ENCODE measurements around the gene RUFY3. TPM values are rescaled to one million over a fixed set of nuclear protein-coding genes. Genes with fewer than 3 reads are reported as not detected.

Gene RUFY3
- total and polyA plus RNA-seq, 2 experiments from 2014 or later: 18.3 to 29.2 TPM

GRCh38 chr4:70713453-70714078 lies 8.2 kb upstream of the RUFY3 start:
- H3K4me2 ChIP-seq: 0 out of 2 replicates have a peak overlapping the region, but pooled peaks have one; percentile 9
- peaks cover 33% of the 10 kb centered on the region for H3K79me2 ChIP-seq (replicated peaks; ENCODE audit: insufficient read depth)
- H3K27ac ChIP-seq (ENCODE audit: low read depth): no peak overlapping the region

DNA sequence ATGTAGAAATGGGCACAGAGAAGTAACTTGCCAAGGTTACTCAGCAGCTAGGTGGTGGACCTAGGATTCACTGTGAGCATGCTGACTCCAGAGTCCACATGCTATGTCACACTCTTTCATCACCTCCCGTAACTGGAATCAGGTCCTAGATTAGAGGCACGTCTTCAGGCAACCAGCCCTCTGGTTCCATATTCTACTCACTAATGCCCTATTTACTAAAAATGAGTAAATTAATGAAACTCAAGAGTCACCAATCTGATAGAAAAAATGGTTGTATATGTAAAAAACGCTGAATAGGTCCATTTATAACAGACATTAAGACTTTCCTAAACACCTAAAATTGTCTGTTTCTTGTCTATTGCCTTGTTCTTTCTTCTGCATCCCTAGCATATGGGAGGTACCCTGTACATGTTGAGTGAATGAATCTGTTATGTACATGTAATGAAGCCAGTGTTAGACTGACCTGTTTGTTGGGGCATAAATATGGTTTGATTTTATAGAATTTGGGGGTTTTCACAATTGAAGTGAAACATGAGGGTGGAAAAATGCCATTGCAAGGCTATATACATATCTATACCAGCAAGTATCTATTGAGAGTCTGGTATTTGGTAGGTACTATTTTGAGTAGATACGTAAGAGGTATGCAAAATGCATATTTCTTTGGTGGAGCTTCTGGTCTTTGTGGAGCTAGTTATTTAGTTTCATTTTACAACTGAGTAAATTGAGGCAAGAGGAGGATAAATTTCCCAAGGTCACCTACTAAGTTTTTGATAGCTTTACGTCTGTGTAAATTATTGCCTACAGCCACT lies 7.5 kb upstream of the RUFY3 start:
- no peaks in the 10 kb centered on the region for H3K27me3 ChIP-seq (ENCODE audit: insufficient read depth)
- peaks cover 29% of the 10 kb centered on the region for H3K79me2 ChIP-seq (replicated peaks; ENCODE audit: insufficient read depth)
- H3K4me2 ChIP-seq: no peak overlapping the region
- Mint-ChIP-seq H3K4me1 (peaks cover 31% of the 10 kb centered on the region; the same call in 2 of the 3 replicates), H3K36me3 (ENCODE audit: low read depth) (no peaks in the 10 kb centered on the region), H3K9me3 (no peaks in the 10 kb centered on the region; the same call in 2 of the 3 replicates), H3K27me3 (ENCODE audit: insufficient read depth, low read depth, poor library complexity) (peaks cover 3% of the 10 kb centered on the region), H3K4me3 (no peak overlapping the region), H3K27ac (no peak overlapping the region; the same call in none of the 2 replicates)
- H3K9me2 ChIP-seq (ENCODE audit: insufficient read depth): no peaks in the 10 kb centered on the region
- DNase-seq (ENCODE audit: low spot score) (no peak), ATAC-seq (no peak)
- H3F3A ChIP-seq (replicated peaks; ENCODE audit: low read depth): no peaks in the 10 kb centered on the region
- no peak overlapping the region for H3K4me3 ChIP-seq
- peaks cover 10% of the 10 kb centered on the region; the same call in 1 of the 2 replicates for H3K4me1 ChIP-seq (ENCODE audit: insufficient read depth)
- no peaks in the 10 kb centered on the region; the same call in 1 of the 2 replicates for H3K36me3 ChIP-seq (ENCODE audit: insufficient read depth)
- H3K27ac ChIP-seq (ENCODE audit: low read depth): no peak overlapping the region
- H4K20me1 ChIP-seq (replicated peaks; ENCODE audit: insufficient read depth): no peaks in the 10 kb centered on the region
- H2AFZ ChIP-seq: no peak overlapping the region
- TF ChIP-seq ZNF331 (CRISPR knock-in tag; IDR thresholded peaks at IDR 0.05; ENCODE audit: low read depth) (no peak), EZH2phosphoT487 (IDR thresholded peaks at IDR 0.05; ENCODE audit: unreplicated experiment) (no peak), CTCF (conservative IDR thresholded peaks at IDR 0.05; ENCODE audit: low read depth in 2 of 2) (no peak), CREB1 (CRISPR knock-in tag; IDR thresholded peaks at IDR 0.05; ENCODE audit: low read depth) (no peak), ZNF114 (CRISPR knock-in tag; IDR thresholded peaks at IDR 0.05) (no peak), JUNB (IDR thresholded peaks at IDR 0.05; ENCODE audit: unreplicated experiment) (no peak), NANOG (IDR thresholded peaks at IDR 0.05; ENCODE audit: borderline replicate concordance) (no peak), REST (IDR thresholded peaks at IDR 0.05; ENCODE audit: unreplicated experiment) (no peak), POLR2AphosphoS5 (IDR thresholded peaks at IDR 0.05; ENCODE audit: low read depth) (no peak)

More at GRCh38 chr4:70713453-70714078, 8.2 kb upstream of the RUFY3 start:
- TF ChIP-seq JUNB (IDR thresholded peaks at IDR 0.05; ENCODE audit: unreplicated experiment): no peak
- Histone ChIP-seq H4K20me1 (replicated peaks; ENCODE audit: insufficient read depth) (no peaks in the 10 kb centered on the region), H3K36me3 (ENCODE audit: insufficient read depth) (no peaks in the 10 kb centered on the region; the same call in 1 of the 2 replicates), H3K9me2 (ENCODE audit: insufficient read depth) (no peaks in the 10 kb centered on the region), H3K4me3 (no peak overlapping the region), H2AFZ (no peak overlapping the region), H3K4me1 (ENCODE audit: insufficient read depth) (peaks cover 14% of the 10 kb centered on the region; the same call in 1 of the 2 replicates), H3K27me3 (ENCODE audit: insufficient read depth) (no peaks in the 10 kb centered on the region), H3F3A (replicated peaks; ENCODE audit: low read depth) (no peaks in the 10 kb centered on the region)
- no peaks in the 10 kb centered on the region; the same call in 2 of the 3 replicates for H3K9me3 Mint-ChIP-seq
- H3K27ac Mint-ChIP-seq: peak overlapping the region; percentile 23; the same call in 1 of the 2 replicates
- peaks cover 3% of the 10 kb centered on the region for H3K27me3 Mint-ChIP-seq (ENCODE audit: insufficient read depth, low read depth, poor library complexity)
- peaks cover 32% of the 10 kb centered on the region; the same call in 2 of the 3 replicates for H3K4me1 Mint-ChIP-seq
- no peak overlapping the region for H3K4me3 Mint-ChIP-seq
- DNase-seq (ENCODE audit: low spot score) (peak; percentile 38), ATAC-seq (peak; percentile 80)
- no peaks in the 10 kb centered on the region for H3K36me3 Mint-ChIP-seq (ENCODE audit: low read depth)

All from GM23338 (cell line).